ENCODE results near the gene ACTN4. TPM values are rescaled to one million over a fixed set of nuclear protein-coding genes. Genes with fewer than 3 reads are reported as not detected.
A peak's percentile ranks its signal among the peaks of the same experiment; 100 is the strongest.

Gene ACTN4
- total RNA-seq, 1 experiment from 2014 or later: 506 TPM

GRCh38 chr19:38721496-38721895, 74.0 kb downstream of the ACTN4 start:
- H3K9me3 Mint-ChIP-seq: no peaks in the 10 kb centered on the region
- H3K36me3 Mint-ChIP-seq: peaks cover 53% of the 10 kb centered on the region
- CTCF ChIA-PET: no interaction called here

GRCh38 chr19:38721979-38722773, 74.7 kb downstream of the ACTN4 start:
- Mint-ChIP-seq H3K4me3 (no peak overlapping the region), H3K36me3 (peaks cover 54% of the 10 kb centered on the region), H3K9me3 (no peaks in the 10 kb centered on the region), H3K4me1 (peaks cover 5% of the 10 kb centered on the region), H3K27ac (no peak overlapping the region), H3K27me3 (ENCODE audit: low read depth) (no peaks in the 10 kb centered on the region)
- DNase-seq (ENCODE audit: low spot score): no peak
- no peak for ATAC-seq
- CTCF ChIA-PET: interaction anchor here (1.2 kb wide), 1 partner anchor 88 kb away, joined by 6 read pairs; no protein-coding TSS in a partner anchor
- TF ChIP-seq E2F5 (CRISPR knock-in tag; IDR thresholded peaks at IDR 0.05) (no peak), TEAD1 (CRISPR knock-in tag; IDR thresholded peaks at IDR 0.05) (no peak), RORB (CRISPR knock-in tag; IDR thresholded peaks at IDR 0.05) (no peak), GABPB1 (CRISPR knock-in tag; IDR thresholded peaks at IDR 0.05) (no peak), MLX (CRISPR knock-in tag; IDR thresholded peaks at IDR 0.05) (no peak), ZNF281 (CRISPR knock-in tag; IDR thresholded peaks at IDR 0.05) (no peak), ETV6 (CRISPR knock-in tag; IDR thresholded peaks at IDR 0.05) (no peak), CTCF (IDR thresholded peaks at IDR 0.05) (no peak), IRF2 (CRISPR knock-in tag; IDR thresholded peaks at IDR 0.05; ENCODE audit: borderline replicate concordance, low read depth) (no peak), IRF1 (CRISPR knock-in tag; IDR thresholded peaks at IDR 0.05) (no peak)
- POLR2A ChIA-PET: no interaction called here

More at GRCh38 chr19:38721496-38721895, 74.0 kb downstream of the ACTN4 start:
- DNase-seq (ENCODE audit: low spot score) (no peak), ATAC-seq (no peak)
- H3K4me3 Mint-ChIP-seq: no peak overlapping the region
- POLR2A ChIA-PET: no interaction called here
- TF ChIP-seq ZNF396 (CRISPR knock-in tag; IDR thresholded peaks at IDR 0.05; ENCODE audit: borderline replicate concordance) (no peak), ATF3 (CRISPR knock-in tag; conservative IDR thresholded peaks at IDR 0.05) (0 out of 2 replicates have a peak, but pooled peaks have one; percentile 36), AR (CRISPR knock-in tag; IDR thresholded peaks at IDR 0.05) (no peak), MYBL2 (CRISPR knock-in tag; IDR thresholded peaks at IDR 0.05) (no peak)
- H3K27me3 Mint-ChIP-seq (ENCODE audit: low read depth): no peaks in the 10 kb centered on the region
- peaks cover 5% of the 10 kb centered on the region for H3K4me1 Mint-ChIP-seq
- H3K27ac Mint-ChIP-seq: no peak overlapping the region
